ENCODE results near the gene ZFYVE28.

DNA sequence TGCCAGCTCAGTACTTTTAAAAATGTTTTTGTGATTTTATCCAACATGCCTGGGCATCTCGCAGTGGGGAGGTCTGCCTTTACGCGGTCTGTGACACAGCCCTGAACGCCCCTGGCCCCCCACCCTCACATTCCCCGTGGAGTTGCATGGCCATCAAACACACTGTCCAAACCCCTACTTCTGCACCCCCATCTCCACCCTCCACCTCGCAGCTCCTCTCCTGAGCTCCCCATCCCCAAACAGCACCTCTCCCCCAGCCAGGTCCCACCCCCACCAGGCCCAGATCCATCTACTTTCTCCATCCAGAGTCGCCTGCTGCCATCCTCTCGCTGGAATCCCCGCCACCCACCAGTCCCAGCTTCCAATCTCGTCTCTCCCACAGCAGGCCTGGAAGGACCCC is 9.5 kb downstream of the ZFYVE28 start:
- TF ChIP-seq CTCF (IDR thresholded peaks at IDR 0.05) (no peak), POLR2A (IDR thresholded peaks at IDR 0.05) (no peak)
